ENCODE measurements around the gene SACM1L.

Gene SACM1L

GRCh38 chr3:45783667-45784066 lies 94.5 kb downstream of the SACM1L start:
- no peak for DNase-seq (ENCODE audit: low read depth in 2 of 2, low spot score in 1 of 2)

DNA sequence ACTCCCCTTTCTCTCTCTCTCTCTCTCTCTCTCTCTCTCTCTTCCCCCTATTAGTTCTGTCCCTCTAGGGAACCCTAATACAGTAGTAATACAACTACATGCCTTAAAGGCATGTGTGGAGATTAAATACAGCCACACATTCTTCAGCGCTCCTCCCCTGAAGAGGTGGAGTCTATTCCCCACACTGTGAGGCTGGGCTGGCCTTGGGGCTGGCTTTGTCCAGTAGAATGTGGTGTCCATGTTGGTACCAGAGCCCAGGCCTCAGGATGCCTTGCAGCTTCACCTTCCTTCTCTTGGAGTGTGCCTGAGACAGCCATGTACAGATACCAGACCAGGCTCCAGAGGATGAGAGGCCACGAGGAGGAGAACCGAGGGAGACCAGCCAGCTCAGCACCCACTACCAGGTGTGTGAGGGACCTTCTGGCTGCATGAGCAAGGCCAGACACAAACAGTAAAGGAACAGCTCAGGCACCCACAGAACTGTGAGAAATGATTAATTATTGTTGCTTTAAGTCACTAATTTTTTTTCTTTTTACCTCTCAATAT lies 96.5 kb downstream of the SACM1L start:
- no peak for DNase-seq (ENCODE audit: low read depth in 2 of 2, low spot score in 1 of 2)

- no peak for DNase-seq (ENCODE audit: low read depth in 2 of 2, low spot score in 1 of 2)
These were observed 97.8 kb downstream of the SACM1L start for GRCh38 chr3:45786801-45787495.

DNA sequence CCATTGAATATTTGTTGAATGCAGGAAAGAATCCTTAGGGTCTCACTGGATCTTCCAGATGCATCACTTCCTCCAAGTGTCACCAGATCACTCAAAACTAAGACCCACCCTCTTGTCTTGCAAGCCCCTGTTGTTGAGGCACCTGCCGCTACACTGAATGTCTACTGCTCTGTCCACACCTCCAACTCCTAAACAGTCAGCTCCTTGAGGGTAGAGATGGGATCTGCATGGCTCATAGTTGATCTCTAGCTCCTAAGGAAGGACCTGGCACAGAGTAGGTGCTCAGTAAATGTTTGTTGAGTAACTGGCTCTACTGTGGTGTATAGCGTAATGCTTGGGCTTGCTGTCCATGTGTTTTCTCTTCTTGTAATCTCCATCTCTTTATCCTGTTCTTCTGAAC lies 98.4 kb downstream of the SACM1L start:
- DNase-seq (ENCODE audit: low read depth in 2 of 2, low spot score in 1 of 2): no peak

DNA sequence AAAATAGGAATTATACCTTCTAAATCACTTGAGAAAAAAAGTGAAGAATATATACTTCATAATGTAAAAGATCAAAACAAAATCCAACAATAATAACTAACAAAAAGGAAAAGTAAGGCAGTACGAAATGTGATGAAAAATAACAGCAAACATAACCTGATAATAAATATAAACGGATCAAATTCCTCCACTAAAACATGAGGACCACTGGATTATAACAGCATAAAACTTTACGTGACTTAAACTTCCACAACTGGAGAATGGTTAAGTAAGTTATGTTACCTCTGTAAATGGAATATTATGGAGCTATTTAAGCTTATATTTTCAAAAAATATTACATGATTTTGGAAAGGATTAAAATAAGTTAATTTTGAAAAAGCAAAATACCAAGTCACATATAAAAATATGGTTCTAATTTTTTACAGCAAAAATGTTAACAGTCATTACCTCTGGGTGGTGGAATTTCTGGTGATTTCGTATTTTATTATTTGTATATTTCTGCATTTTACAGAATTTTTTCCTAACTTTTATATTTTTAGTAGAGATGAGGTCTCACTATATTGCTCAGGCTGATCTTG lies 100.1 kb downstream of the SACM1L start:
- no peak for DNase-seq (ENCODE audit: low read depth in 2 of 2, low spot score in 1 of 2)

- DNase-seq (ENCODE audit: low read depth in 2 of 2, low spot score in 1 of 2): no peak
These were observed 101.4 kb downstream of the SACM1L start for GRCh38 chr3:45790596-45790995.

DNA sequence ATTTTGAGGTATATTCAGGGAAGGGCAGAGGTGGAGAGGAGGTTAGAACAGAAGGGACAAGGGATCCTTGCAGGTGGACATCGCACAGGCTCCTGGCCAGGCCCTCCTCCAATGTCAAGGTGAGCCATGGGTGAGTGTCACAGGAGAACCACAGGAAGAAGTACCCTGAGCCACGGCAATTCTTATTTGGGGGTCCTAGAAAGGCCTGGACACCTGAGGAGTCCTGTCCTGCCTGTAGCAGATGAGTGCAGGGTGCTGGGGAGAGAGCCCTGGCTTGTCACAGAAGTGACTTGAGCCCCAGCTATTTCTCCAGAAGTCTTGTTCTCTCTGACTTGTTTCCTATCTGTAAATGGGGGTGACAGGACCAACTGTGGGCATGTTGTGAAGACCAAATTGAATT lies 102.8 kb downstream of the SACM1L start:
- DNase-seq (ENCODE audit: low read depth in 2 of 2, low spot score in 1 of 2): no peak

DNA sequence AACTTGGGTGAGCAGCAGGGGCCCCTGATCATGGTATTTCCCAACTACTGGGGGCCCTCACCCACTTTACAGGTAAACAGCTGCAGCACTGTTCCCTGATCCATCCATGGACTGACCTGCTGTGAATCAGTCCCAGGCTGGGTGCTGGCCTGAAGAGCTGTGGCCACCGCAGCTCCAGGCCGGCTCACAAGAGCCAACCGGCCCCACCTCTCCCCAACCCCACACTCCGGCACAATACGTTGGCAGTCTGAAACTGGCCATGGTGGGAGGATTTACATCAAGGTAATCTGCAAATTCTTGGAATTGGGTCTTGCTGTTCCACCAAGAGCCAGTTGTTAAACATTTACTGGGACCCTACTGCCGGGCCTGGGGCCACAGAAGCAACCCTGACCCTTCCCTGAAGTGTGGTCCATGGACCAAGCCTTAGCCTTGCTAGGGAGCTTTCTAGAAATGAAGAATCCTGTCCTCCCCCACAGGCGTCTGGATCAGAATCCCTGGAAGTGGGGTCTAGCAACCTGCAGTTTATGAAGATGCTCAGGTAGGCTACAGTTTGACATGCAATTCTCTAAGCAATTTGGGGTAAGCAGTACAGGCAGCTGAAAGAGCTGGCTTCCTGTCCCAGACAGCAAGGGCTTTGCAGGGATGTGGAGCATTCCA lies 103.4 kb downstream of the SACM1L start:
- no peak for DNase-seq (ENCODE audit: low read depth in 2 of 2, low spot score in 1 of 2)

GRCh38 chr3:45793482-45794176 lies 104.4 kb downstream of the SACM1L start:
- DNase-seq (ENCODE audit: low read depth in 2 of 2, low spot score in 1 of 2): no peak

DNA sequence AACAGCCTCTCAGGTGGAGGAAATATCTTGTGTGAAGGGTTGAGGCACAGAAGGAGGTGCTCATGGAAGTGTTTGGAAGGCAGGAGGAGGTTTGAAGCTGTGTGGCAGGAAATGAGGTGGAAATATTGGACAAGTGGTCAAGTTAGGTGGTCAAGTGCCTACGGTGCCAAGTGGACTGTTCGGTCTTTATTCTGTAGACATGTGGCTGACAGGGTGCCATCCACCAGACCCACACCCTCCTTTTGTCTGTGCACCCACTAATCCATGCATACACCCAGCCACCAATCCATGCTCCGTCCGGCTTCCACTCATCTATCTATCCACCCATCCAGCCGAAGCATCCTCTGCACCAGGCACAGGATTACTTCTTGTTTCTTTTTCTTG lies 105.0 kb downstream of the SACM1L start:
- no peak for DNase-seq (ENCODE audit: low read depth in 2 of 2, low spot score in 1 of 2)

- no peak for DNase-seq (ENCODE audit: low read depth in 2 of 2, low spot score in 1 of 2)
These were observed 105.5 kb downstream of the SACM1L start for GRCh38 chr3:45794660-45795059.
